ENCODE measurements around the gene LOXL3.

LOXL3 gene

DNA sequence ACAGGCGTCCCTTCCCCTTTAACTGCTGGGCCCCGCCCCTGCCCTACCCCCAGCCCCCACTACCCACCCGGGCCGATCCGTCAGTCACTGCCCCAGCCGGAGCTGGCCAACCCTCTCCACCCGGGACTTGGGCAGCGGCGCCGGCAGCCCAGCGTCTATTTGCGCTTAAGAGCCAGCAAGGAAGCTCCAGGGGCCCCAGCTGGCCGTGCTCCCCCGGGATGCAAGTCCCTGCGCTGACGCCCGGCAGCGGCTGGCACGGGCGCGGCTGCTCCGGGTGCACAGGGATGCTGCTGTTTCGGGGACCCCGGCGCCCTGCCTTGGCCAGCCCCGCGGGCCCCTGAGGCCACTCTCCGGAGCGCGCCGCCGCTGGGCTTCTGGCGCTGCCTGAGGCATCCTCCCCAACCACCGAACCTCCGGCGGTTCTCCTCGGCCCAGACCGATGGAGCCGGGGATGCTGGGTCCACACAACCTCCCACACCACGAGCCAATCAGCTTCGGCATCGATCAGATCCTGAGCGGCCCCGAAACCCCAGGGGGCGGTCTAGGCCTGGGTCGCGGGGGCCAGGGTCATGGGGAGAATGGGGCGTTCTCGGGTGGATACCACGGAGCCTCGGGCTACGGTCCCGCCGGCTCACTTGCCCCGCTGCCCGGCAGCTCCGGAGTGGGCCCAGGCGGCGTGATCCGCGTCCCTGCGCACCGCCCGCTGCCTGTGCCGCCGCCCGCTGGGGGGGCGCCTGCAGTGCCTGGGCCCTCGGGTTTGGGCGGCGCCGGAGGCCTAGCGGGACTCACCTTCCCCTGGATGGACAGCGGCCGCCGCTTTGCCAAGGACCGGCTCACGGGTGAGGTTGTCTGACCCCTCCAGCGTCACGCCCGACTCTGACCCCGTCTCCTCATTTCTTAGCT lies 39.1 kb downstream of the LOXL3 start, which contains the start of gene TLX2 (continued):
- TF ChIP-seq ZNF223 (tag by site-specific recombination; IDR thresholded peaks at IDR 0.05): no peak
- no peak for TF ChIP-seq REPIN1 (tag by site-specific recombination; IDR thresholded peaks at IDR 0.05; ENCODE audit: low read depth)
- TF ChIP-seq ZNF76 (tag by site-specific recombination; IDR thresholded peaks at IDR 0.05; ENCODE audit: borderline replicate concordance, low read depth): no peak
- TF ChIP-seq ZFP3 (tag by site-specific recombination; IDR thresholded peaks at IDR 0.05; ENCODE audit: low read depth): no peak
- no peak for TF ChIP-seq SP3 (tag by site-specific recombination; IDR thresholded peaks at IDR 0.05)
- no peak for TF ChIP-seq FEZF1 (tag by site-specific recombination; IDR thresholded peaks at IDR 0.05)
- no peak for TF ChIP-seq ZNF571 (tag by site-specific recombination; IDR thresholded peaks at IDR 0.05)

DNA sequence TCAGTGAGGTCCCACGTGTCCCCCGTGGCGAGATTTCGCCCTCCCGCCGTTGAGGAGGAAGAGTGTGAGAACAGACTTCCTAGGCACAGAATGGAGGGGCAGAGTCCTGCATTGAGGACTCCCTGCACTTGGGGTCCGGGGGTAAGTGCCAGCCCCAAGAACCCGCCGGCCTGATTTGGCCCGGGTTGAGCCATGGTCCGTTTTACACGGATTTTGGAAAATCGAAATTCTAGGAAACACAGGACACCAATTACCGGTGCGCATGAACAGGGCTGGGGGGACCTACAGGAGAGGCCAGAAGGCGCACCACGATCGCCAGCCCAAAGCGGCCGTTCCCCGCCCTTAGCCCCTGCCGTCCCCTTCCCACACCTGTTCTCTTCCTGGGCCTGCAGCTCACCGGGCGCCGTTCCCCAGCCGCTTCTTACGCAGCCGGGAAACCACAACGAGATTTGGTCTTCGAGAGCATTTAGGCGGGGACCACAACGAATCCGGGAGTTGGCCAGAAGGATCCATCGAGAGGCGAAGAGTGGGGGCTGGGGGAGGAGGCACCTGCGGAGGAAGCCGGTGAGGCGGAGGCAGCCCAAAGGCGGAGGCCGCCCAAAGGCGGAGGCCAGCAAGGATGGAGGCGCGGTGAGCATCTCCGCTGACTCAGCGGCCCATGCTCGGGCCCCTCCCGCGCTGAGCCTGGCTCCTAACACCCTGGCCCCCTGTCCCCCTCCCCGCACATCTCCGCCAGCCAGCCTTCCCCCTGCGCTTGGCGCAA lies 40.0 kb downstream of the LOXL3 start:
- Histone ChIP-seq H3K36me3 (ENCODE audit: control insufficient read depth in 2 of 2, insufficient read depth in 1 of 2, low read length in 2 of 2) (no peaks in the 10 kb centered on the region), H3K27ac (ENCODE audit: extremely low read depth, low read depth, low read length) (no peak overlapping the region), H3K4me3 (ENCODE audit: low read depth, low read length) (peak overlapping the region; percentile 26), H3K9me3 (ENCODE audit: control insufficient read depth, insufficient read depth, low read depth, low read length) (no peaks in the 10 kb centered on the region), H3K4me1 (ENCODE audit: control insufficient read depth, insufficient read depth, low read length) (no peaks in the 10 kb centered on the region)
- ChIA-PET CTCF (no interaction called here), POLR2A (no interaction called here)
- TF ChIP-seq BCL11A (tag by site-specific recombination; IDR thresholded peaks at IDR 0.05; ENCODE audit: low read depth): no peak
- no peak for TF ChIP-seq ZNF558 (tag by site-specific recombination; IDR thresholded peaks at IDR 0.05)
- no peak for TF ChIP-seq FEZF1 (tag by site-specific recombination; IDR thresholded peaks at IDR 0.05)
- TF ChIP-seq ZFP37 (tag by site-specific recombination; IDR thresholded peaks at IDR 0.05): no peak
- no peak for TF ChIP-seq SP3 (tag by site-specific recombination; IDR thresholded peaks at IDR 0.05)
- no peak for TF ChIP-seq ZNF623 (tag by site-specific recombination; IDR thresholded peaks at IDR 0.05)
- TF ChIP-seq, protein P1, sequence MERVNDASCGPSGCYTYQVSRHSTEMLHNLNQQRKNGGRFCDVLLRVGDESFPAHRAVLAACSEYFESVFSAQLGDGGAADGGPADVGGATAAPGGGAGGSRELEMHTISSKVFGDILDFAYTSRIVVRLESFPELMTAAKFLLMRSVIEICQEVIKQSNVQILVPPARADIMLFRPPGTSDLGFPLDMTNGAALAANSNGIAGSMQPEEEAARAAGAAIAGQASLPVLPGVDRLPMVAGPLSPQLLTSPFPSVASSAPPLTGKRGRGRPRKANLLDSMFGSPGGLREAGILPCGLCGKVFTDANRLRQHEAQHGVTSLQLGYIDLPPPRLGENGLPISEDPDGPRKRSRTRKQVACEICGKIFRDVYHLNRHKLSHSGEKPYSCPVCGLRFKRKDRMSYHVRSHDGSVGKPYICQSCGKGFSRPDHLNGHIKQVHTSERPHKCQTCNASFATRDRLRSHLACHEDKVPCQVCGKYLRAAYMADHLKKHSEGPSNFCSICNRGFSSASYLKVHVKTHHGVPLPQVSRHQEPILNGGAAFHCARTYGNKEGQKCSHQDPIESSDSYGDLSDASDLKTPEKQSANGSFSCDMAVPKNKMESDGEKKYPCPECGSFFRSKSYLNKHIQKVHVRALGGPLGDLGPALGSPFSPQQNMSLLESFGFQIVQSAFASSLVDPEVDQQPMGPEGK (tag by site-specific recombination; IDR thresholded peaks at IDR 0.05): no peak
- TF ChIP-seq ZNF677 (tag by site-specific recombination; IDR thresholded peaks at IDR 0.05): no peak
- TF ChIP-seq YY2 (tag by site-specific recombination; IDR thresholded peaks at IDR 0.05): no peak
- no peak for TF ChIP-seq ZNF792 (tag by site-specific recombination; IDR thresholded peaks at IDR 0.05)
- no peak for TF ChIP-seq ZNF302 (tag by site-specific recombination; IDR thresholded peaks at IDR 0.05; ENCODE audit: low read depth)
- TF ChIP-seq, protein P2, sequence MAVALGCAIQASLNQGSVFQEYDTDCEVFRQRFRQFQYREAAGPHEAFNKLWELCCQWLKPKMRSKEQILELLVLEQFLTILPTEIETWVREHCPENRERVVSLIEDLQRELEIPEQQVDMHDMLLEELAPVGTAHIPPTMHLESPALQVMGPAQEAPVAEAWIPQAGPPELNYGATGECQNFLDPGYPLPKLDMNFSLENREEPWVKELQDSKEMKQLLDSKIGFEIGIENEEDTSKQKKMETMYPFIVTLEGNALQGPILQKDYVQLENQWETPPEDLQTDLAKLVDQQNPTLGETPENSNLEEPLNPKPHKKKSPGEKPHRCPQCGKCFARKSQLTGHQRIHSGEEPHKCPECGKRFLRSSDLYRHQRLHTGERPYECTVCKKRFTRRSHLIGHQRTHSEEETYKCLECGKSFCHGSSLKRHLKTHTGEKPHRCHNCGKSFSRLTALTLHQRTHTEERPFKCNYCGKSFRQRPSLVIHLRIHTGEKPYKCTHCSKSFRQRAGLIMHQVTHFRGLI (tag by site-specific recombination; IDR thresholded peaks at IDR 0.05): no peak
- TF ChIP-seq ZXDB (tag by site-specific recombination; IDR thresholded peaks at IDR 0.05): no peak
- no peak for TF ChIP-seq KLF7 (tag by site-specific recombination; IDR thresholded peaks at IDR 0.05; ENCODE audit: borderline replicate concordance)
- TF ChIP-seq, protein P3, sequence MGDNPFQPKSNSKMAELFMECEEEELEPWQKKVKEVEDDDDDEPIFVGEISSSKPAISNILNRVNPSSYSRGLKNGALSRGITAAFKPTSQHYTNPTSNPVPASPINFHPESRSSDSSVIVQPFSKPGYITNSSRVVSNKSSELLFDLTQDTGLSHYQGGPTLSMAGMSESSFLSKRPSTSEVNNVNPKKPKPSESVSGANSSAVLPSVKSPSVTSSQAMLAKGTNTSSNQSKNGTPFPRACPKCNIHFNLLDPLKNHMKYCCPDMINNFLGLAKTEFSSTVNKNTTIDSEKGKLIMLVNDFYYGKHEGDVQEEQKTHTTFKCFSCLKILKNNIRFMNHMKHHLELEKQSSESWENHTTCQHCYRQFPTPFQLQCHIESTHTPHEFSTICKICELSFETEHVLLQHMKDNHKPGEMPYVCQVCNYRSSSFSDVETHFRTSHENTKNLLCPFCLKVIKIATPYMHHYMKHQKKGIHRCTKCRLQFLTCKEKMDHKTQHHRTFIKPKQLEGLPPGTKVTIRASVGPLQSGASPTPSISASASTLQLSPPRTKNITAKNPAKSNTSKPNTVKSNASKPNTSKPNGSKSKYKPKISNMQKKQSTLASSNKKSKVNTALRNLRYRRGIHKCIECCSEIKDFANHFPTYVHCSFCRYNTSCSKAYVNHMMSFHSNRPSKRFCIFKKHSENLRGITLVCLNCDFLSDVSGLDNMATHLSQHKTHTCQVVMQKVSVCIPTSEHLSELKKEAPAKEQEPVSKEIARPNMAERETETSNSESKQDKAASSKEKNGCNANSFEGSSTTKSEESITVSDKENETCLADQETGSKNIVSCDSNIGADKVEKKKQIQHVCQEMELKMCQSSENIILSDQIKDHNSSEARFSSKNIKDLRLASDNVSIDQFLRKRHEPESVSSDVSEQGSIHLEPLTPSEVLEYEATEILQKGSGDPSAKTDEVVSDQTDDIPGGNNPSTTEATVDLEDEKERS (tag by site-specific recombination; IDR thresholded peaks at IDR 0.05): no peak
- no peak for TF ChIP-seq ZNF423 (tag by site-specific recombination; IDR thresholded peaks at IDR 0.05)
- TF ChIP-seq ZNF433 (tag by site-specific recombination; IDR thresholded peaks at IDR 0.05; ENCODE audit: low read depth): no peak
- no peak for TF ChIP-seq SP2 (tag by site-specific recombination; IDR thresholded peaks at IDR 0.05)
- TF ChIP-seq ZNF121 (tag by site-specific recombination; IDR thresholded peaks at IDR 0.05): no peak
